Activated CD4-positive, alpha-beta T cell treated with anti-CD3 and anti-CD28 coated beads for 36 hours (primary cell): Measurements from ENCODE around the gene CACNA1C. TPM values are rescaled to one million over a fixed set of nuclear protein-coding genes. Genes with fewer than 3 reads are reported as not detected.

Source experiments
- ATAC-seq: fragments of 200-7000 bp; cut with Tn5 transposase; one replicate; pipeline ENCODE4 v1.10.0; 2021; ENCODE audit warnings: mild to moderate bottlenecking, moderate library complexity
- CTCF ChIA-PET: fragments of 350-600 bp; sonication (Branson Sonifier 250); formaldehyde crosslinking; loops from one replicate; lab custom pipeline; 2021; ENCODE audit warnings: antibody characterized with exemption; lab: Charles Lee
- POLR2A ChIA-PET: fragments of 350-600 bp; sonication (Branson Sonifier 250); formaldehyde crosslinking; loops from one replicate; lab custom pipeline; 2021; ENCODE audit warnings: antibody characterized with exemption, inconsistent platforms; lab: Charles Lee
- DNase-seq: peaks from one replicate; pipeline ENCODE4 v3.0.0-alpha.2; 2020
- H3K27ac Mint-ChIP-seq: one replicate; pipeline ENCODE4 v1.8.0; 2021; ENCODE audit warnings: mixed read lengths
- H3K27me3 Mint-ChIP-seq: one replicate; pipeline ENCODE4 v1.8.0; 2021; ENCODE audit warnings: mixed read lengths
- H3K36me3 Mint-ChIP-seq: one replicate; pipeline ENCODE4 v1.8.0; 2021; ENCODE audit warnings: low read depth, mixed read lengths
- H3K4me1 Mint-ChIP-seq: one replicate; pipeline ENCODE4 v1.8.0; 2021; ENCODE audit warnings: mixed read lengths
- H3K4me3 Mint-ChIP-seq: one replicate; pipeline ENCODE4 v1.8.0; 2021; ENCODE audit warnings: mild to moderate bottlenecking, moderate library complexity, mixed read lengths
- H3K9me3 Mint-ChIP-seq: one replicate; pipeline ENCODE4 v1.8.0; 2021; ENCODE audit warnings: low read depth, mixed read lengths
- intact Hi-C, 2 experiments: fragments of 100-400 bp; cut with DNase I in 1 of 2; cut with micrococcal nuclease in 1 of 2; formaldehyde crosslinking; loops; one replicate each; pipeline versions ENCODE4 v1.14.2 to v1.15.1; 2022 to 2024; cut with DNase I, micrococcal nuclease
- total RNA-seq, 2 experiments: library from RNA; stranded (reverse); gene quantifications; one replicate each; pipeline ENCODE4 v1.2.3, GENCODE V29; 2021

Gene CACNA1C
- total RNA-seq, 2 experiments from 2014 or later: 0.11 TPM

GRCh38 chr12:2373307-2373706 lies 320.5 kb downstream of the CACNA1C start:
- Mint-ChIP-seq H3K27ac (no peak overlapping the region), H3K4me3 (no peak overlapping the region), H3K9me3 (no peaks in the 10 kb centered on the region), H3K4me1 (no peaks in the 10 kb centered on the region), H3K36me3 (no peaks in the 10 kb centered on the region), H3K27me3 (no peaks in the 10 kb centered on the region)
- CTCF ChIA-PET: interaction anchor here (0.5 kb wide), 1 partner anchor 20 kb away, joined by 3 read pairs; no protein-coding TSS in a partner anchor
- ATAC-seq: no peak
- POLR2A ChIA-PET: no interaction called here
- intact Hi-C loops: no loop called here
- no peak for DNase-seq

- DNase-seq (no peak), ATAC-seq (no peak)
- no peaks in the 10 kb centered on the region for H3K9me3 Mint-ChIP-seq
- peaks cover 6% of the 10 kb centered on the region for H3K4me1 Mint-ChIP-seq
- H3K27ac Mint-ChIP-seq: no peak overlapping the region
- intact Hi-C loops: no loop called here
- no peaks in the 10 kb centered on the region for H3K36me3 Mint-ChIP-seq
- ChIA-PET POLR2A (no interaction called here), CTCF (no interaction called here)
- no peak overlapping the region for H3K4me3 Mint-ChIP-seq
- H3K27me3 Mint-ChIP-seq: peaks cover 3% of the 10 kb centered on the region
Measured at GRCh38 chr12:2374092-2374906, 321.5 kb downstream of the CACNA1C start.

GRCh38 chr12:2375871-2376270 lies 323.1 kb downstream of the CACNA1C start:
- H3K27me3 Mint-ChIP-seq: peaks cover 5% of the 10 kb centered on the region
- H3K36me3 Mint-ChIP-seq: no peaks in the 10 kb centered on the region
- H3K27ac Mint-ChIP-seq: no peak overlapping the region
- H3K4me3 Mint-ChIP-seq: no peak overlapping the region
- ChIA-PET CTCF (no interaction called here), POLR2A (no interaction called here)
- ATAC-seq (no peak), DNase-seq (no peak)
- intact Hi-C loops: no loop called here
- H3K9me3 Mint-ChIP-seq: no peaks in the 10 kb centered on the region
- peaks cover 6% of the 10 kb centered on the region for H3K4me1 Mint-ChIP-seq

- Mint-ChIP-seq H3K9me3 (no peaks in the 10 kb centered on the region), H3K36me3 (no peaks in the 10 kb centered on the region), H3K27ac (no peak overlapping the region), H3K4me1 (peaks cover 6% of the 10 kb centered on the region), H3K27me3 (peaks cover 5% of the 10 kb centered on the region), H3K4me3 (no peak overlapping the region)
- no peak for ATAC-seq
- intact Hi-C loops: no loop called here
- DNase-seq: no peak
- CTCF ChIA-PET: interaction anchor here (0.8 to 1.1 kb wide), 2 partner anchors 18 to 898 kb away, joined by 3 to 4 read pairs; no protein-coding TSS in a partner anchor
- POLR2A ChIA-PET: no interaction called here
Measured at GRCh38 chr12:2376908-2377657, 324.3 kb downstream of the CACNA1C start.

DNA sequence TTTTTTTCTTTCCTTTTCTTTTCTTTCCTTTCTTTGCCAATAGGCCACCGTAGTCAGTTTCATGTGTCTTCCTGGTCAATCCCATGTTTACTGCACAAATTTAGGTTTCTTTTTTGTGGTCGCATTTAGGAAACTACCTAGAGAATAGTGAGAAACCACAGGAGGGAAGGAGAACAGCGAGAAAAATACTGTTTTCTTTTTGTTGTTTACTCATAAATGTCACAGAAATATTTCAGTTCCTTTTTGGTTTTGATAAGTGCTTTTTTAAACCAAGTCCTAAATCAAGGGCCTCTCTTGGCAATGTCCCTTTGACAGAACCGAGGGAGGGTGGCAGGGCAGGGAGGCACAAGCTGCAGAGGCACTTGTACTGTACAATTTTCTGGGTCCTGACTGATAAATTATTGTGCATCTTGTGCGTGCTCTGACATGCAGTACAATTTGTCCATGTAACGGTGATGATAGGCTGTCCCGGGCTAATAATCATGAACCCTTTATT lies 326.1 kb downstream of the CACNA1C start:
- intact Hi-C loops: no loop called here
- ChIA-PET CTCF (no interaction called here), POLR2A (no interaction called here)
- Mint-ChIP-seq H3K4me3 (no peak overlapping the region), H3K27me3 (peaks cover 5% of the 10 kb centered on the region), H3K4me1 (peaks cover 6% of the 10 kb centered on the region), H3K27ac (no peak overlapping the region), H3K36me3 (no peaks in the 10 kb centered on the region), H3K9me3 (no peaks in the 10 kb centered on the region)
- no peak for ATAC-seq
- DNase-seq: no peak

DNA sequence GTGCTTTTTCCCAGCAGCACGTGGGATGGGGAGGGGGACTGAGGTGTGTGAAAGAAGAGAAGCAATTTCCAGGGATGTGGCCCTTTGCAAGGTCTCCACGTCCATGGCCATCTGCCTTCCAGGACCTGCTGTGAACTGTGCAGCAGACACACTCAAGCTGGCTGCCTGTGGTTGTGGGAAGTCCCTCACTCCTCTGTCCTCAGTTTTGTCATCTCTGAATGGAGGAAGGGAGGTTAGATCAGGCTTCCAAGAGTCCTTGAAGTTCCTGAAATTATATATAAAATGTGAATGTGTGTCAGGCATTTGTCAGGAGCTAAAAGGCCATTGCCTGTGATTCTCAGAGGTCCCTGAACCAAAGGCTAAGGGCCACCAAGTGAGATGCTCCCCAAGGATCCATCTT lies 328.2 kb downstream of the CACNA1C start:
- Mint-ChIP-seq H3K27ac (no peak overlapping the region), H3K9me3 (no peaks in the 10 kb centered on the region), H3K4me3 (no peak overlapping the region), H3K4me1 (peaks cover 6% of the 10 kb centered on the region), H3K27me3 (peaks cover 12% of the 10 kb centered on the region), H3K36me3 (no peaks in the 10 kb centered on the region)
- DNase-seq: no peak
- CTCF ChIA-PET: interaction anchor here (0.6 kb wide), 2 partner anchors 25 to 275 kb away, joined by 3 read pairs; no protein-coding TSS in a partner anchor
- no peak for ATAC-seq
- intact Hi-C loops: no loop called here
- POLR2A ChIA-PET: no interaction called here

DNA sequence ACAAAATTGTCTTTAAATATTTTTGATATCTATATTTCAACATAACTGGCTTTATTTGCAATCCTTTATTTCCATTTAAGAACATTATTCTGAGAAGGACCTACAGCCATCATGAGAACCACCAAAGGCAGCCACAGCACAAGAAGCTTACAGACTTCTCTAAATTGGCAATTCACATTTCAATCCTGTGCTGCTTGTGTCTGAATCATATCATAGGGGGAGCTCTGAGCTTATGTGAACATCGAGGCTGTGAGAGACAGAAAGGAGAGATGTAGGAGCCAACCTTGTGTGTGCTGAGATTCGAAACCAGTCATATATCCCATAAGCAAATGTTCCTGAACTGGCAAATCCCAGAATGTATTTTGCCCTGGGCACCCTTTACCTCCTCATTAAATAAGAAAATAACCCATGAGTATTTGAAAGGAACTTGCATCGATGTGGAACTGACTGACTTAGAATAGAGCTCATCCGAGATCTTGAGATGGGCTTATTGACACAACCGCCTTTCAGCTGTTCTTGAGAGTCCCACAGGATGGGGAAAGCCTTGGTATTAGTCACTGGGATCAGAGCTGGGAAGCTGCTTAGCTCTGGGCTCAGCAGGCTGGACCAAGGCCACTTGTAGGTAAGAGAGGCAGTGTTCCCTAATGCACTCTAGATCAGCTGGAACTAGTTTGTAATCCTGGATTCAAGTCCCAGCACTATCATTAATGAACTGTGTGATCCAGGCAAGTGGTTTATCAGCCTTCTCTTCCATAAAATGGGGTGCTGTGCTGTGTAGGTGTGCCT lies 329.8 kb downstream of the CACNA1C start:
- no peak for DNase-seq
- ATAC-seq: no peak
- H3K4me3 Mint-ChIP-seq: no peak overlapping the region
- H3K27me3 Mint-ChIP-seq: peaks cover 12% of the 10 kb centered on the region
- H3K36me3 Mint-ChIP-seq: no peaks in the 10 kb centered on the region
- no peaks in the 10 kb centered on the region for H3K9me3 Mint-ChIP-seq
- no peak overlapping the region for H3K27ac Mint-ChIP-seq
- intact Hi-C loops: no loop called here
- H3K4me1 Mint-ChIP-seq: peaks cover 6% of the 10 kb centered on the region
- CTCF ChIA-PET: interaction anchor here (0.5 to 1.4 kb wide), 4 partner anchors 10 to 30 kb away, joined by 3 to 7 read pairs (median 4); no protein-coding TSS in a partner anchor
- POLR2A ChIA-PET: no interaction called here

GRCh38 chr12:2383325-2384028 lies 330.7 kb downstream of the CACNA1C start:
- Mint-ChIP-seq H3K36me3 (no peaks in the 10 kb centered on the region), H3K9me3 (no peaks in the 10 kb centered on the region), H3K27ac (no peak overlapping the region), H3K4me1 (peaks cover 6% of the 10 kb centered on the region), H3K4me3 (no peak overlapping the region), H3K27me3 (peaks cover 12% of the 10 kb centered on the region)
- DNase-seq (no peak), ATAC-seq (no peak)
- CTCF ChIA-PET: interaction anchor here (0.5 to 1.4 kb wide), 4 partner anchors 9 to 29 kb away, joined by 3 to 7 read pairs (median 4); no protein-coding TSS in a partner anchor
- POLR2A ChIA-PET: no interaction called here
- intact Hi-C loops: no loop called here

- ATAC-seq (no peak), DNase-seq (no peak)
- POLR2A ChIA-PET: no interaction called here
- peaks cover 9% of the 10 kb centered on the region for H3K27me3 Mint-ChIP-seq
- H3K4me3 Mint-ChIP-seq: no peak overlapping the region
- no peak overlapping the region for H3K27ac Mint-ChIP-seq
- intact Hi-C loops: no loop called here
- no peaks in the 10 kb centered on the region for H3K9me3 Mint-ChIP-seq
- H3K4me1 Mint-ChIP-seq: peaks cover 1% of the 10 kb centered on the region
- H3K36me3 Mint-ChIP-seq: no peaks in the 10 kb centered on the region
- CTCF ChIA-PET: no interaction called here
Measured at GRCh38 chr12:2384029-2384386, 331.2 kb downstream of the CACNA1C start.

- H3K36me3 Mint-ChIP-seq: no peaks in the 10 kb centered on the region
- ChIA-PET CTCF (no interaction called here), POLR2A (no interaction called here)
- H3K27me3 Mint-ChIP-seq: peaks cover 9% of the 10 kb centered on the region
- ATAC-seq (no peak), DNase-seq (no peak)
- no peaks in the 10 kb centered on the region for H3K9me3 Mint-ChIP-seq
- H3K27ac Mint-ChIP-seq: no peak overlapping the region
- no peaks in the 10 kb centered on the region for H3K4me1 Mint-ChIP-seq
- intact Hi-C loops: loop anchor here in 1 of 2 experiments (5.0 kb wide), 2 partner anchors 198 to 587 kb away; no protein-coding TSS in a partner anchor
- H3K4me3 Mint-ChIP-seq: no peak overlapping the region
Measured at GRCh38 chr12:2384533-2385351, 332.0 kb downstream of the CACNA1C start.
